Immature natural killer cell (primary cell): ENCODE data around the gene ESRRG. TPM values are rescaled to one million over a fixed set of nuclear protein-coding genes. Genes with fewer than 3 reads are reported as not detected.
"Not testable (repeated sequence)": the region's sequence is repeated elsewhere in the genome, so short reads cannot be mapped to it uniquely, and the experiment has no call there.

ENCODE experiments used
- DNase-seq, 3 donors: peaks; one replicate each; pipeline ENCODE4 v3.0.0; 2022; ENCODE audit warnings: mixed read lengths in 1 of 3
- H3K27ac Mint-ChIP-seq, 6 donors: one replicate each; pipeline ENCODE4 v1.8.0; 2020; ENCODE audit warnings: mixed read lengths in 6 of 6, mild to moderate bottlenecking in 5 of 6, inconsistent platforms in 4 of 6, moderate library complexity in 3 of 6
- H3K27me3 Mint-ChIP-seq, 3 donors: one replicate each; pipeline ENCODE4 v1.8.0; 2020 to 2021; ENCODE audit warnings: low read depth in 3 of 3, mild to moderate bottlenecking in 3 of 3, mixed read lengths in 3 of 3, moderate library complexity in 3 of 3, inconsistent platforms in 1 of 3
- H3K36me3 Mint-ChIP-seq, 3 donors: one replicate each; pipeline ENCODE4 v1.8.0; 2020; ENCODE audit warnings: mixed read lengths in 3 of 3, inconsistent platforms in 2 of 3, mild to moderate bottlenecking in 2 of 3
- H3K4me1 Mint-ChIP-seq, 2 donors: one replicate each; pipeline ENCODE4 v1.8.0; 2020; ENCODE audit warnings: inconsistent platforms in 2 of 2, mild to moderate bottlenecking in 2 of 2, mixed read lengths in 2 of 2, moderate library complexity in 1 of 2
- H3K4me3 Mint-ChIP-seq, 5 donors: one replicate each; pipeline ENCODE4 v1.8.0; 2020; ENCODE audit warnings: mild to moderate bottlenecking in 5 of 5, mixed read lengths in 5 of 5, inconsistent platforms in 3 of 5, moderate library complexity in 3 of 5
- H3K9me3 Mint-ChIP-seq, 6 donors: one replicate each; pipeline ENCODE4 v1.8.0; 2020; ENCODE audit warnings: mild to moderate bottlenecking in 6 of 6, mixed read lengths in 6 of 6, inconsistent platforms in 4 of 6, moderate library complexity in 3 of 6
- polyA plus RNA-seq, 3 donors: library from polyadenylated mRNA; unstranded; fragments of 300-500 nt; fragmentation: Illumina TruSeq; gene quantifications; one replicate each; pipeline ENCODE4 v1.2.3, GENCODE V29; 2021

The ESRRG gene
- polyA plus RNA-seq, 3 donors from 2014 or later: not detected

DNA sequence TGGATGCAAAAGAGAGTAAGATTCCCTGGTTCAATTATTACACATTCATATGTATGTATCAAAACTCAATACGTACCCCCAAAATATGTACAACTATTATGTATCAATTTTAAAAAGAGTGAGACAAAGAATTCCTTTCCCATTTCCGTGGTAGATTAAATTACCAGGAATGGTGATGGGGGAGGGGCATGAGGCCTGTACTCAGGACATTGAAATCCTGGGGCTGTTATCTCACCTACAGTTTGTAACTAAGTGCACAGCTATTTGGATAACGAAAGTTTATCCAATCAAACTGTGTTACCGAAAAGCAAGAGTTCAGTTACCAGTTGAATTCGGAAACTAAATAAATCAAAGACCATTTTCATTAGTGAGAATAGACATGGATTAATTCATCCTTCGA, 8.3 kb upstream of the ESRRG start:
- no peaks in the 10 kb centered on the region for H3K4me1 Mint-ChIP-seq
- H3K36me3 Mint-ChIP-seq: no peaks in the 10 kb centered on the region
- peaks cover 0 to 5% (median 0%) of the 10 kb centered on the region in 3 donors for H3K27me3 Mint-ChIP-seq
- DNase-seq: no peak
- no peak overlapping the region for H3K4me3 Mint-ChIP-seq
- peaks cover 4 to 22% (median 12%) of the 10 kb centered on the region in 6 donors for H3K9me3 Mint-ChIP-seq
- no peak overlapping the region for H3K27ac Mint-ChIP-seq

DNA sequence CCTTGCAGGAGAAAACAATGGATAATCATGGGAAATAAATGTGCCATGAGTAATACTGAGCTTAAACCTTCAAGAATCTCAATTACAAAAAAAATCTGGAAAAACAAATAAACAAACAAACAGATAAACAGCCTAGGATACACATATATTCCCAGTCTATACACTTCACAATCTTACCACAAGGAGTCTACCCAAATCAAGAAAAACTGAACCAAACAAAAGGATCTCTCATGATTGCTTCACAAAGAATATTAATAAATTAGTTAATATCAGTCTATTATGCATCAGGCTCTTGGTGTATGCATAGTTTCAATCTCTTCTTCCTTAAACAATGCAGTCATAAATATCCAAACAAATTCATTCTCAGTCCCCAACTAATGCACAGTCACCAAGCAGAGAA, 3.2 kb upstream of the ESRRG start:
- no peaks in the 10 kb centered on the region for H3K36me3 Mint-ChIP-seq
- peaks cover 0 to 9% (median 2%) of the 10 kb centered on the region in 3 donors for H3K27me3 Mint-ChIP-seq
- H3K9me3 Mint-ChIP-seq: peaks cover 0 to 21% (median 7%) of the 10 kb centered on the region in 6 donors
- H3K4me3 Mint-ChIP-seq: no peak overlapping the region
- no peak overlapping the region for H3K27ac Mint-ChIP-seq
- DNase-seq: no peak
- no peaks in the 10 kb centered on the region for H3K4me1 Mint-ChIP-seq

DNA sequence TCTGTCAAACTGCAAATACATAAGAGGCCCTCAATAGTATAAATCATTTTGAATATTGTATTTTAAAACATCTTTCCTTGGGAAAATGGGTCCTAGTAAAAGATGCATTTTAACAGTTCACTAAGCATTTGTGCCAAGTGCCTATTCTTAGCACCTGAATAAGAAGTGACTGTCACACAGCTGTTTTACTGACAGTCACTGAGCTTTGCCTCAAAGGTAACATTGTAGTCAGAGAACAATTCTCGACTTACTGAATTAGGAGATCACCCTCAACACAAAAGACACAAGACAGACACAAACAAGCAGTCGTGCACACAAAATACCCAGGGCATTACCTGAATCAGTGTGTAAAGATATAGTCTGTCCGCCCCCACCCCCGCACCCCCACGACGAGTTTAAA, 408 bp downstream of the ESRRG start:
- no peak for DNase-seq
- Mint-ChIP-seq H3K4me3 (no peak overlapping the region), H3K27me3 (peaks cover 0 to 9% (median 2%) of the 10 kb centered on the region in 3 donors), H3K4me1 (no peaks in the 10 kb centered on the region), H3K36me3 (no peaks in the 10 kb centered on the region), H3K27ac (no peak overlapping the region), H3K9me3 (peaks cover 0 to 12% (median 4%) of the 10 kb centered on the region in 6 donors)

DNA sequence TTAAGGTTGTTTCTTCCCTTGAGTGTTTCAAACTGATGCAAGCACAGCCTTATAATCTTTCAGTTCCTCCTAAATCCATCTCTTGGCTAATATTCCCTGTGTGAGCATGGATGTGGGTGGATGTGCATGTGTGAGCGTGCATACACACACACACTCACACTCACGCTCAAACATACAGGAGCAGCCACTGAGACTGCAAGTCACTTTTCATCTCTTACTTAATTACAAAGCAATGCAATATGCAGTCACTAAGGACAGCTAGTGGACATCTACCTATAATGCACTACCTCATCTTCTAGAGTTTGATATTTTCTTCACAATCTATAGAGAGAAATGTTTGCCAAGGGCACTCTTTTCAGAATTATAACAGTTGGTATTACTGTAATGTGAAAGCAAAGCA, 1.4 kb downstream of the ESRRG start:
- DNase-seq: no peak
- Mint-ChIP-seq H3K36me3 (no peaks in the 10 kb centered on the region), H3K27ac (no peak overlapping the region), H3K4me1 (no peaks in the 10 kb centered on the region), H3K4me3 (no peak overlapping the region), H3K9me3 (peaks cover 0 to 12% (median 4%) of the 10 kb centered on the region in 6 donors), H3K27me3 (peaks cover 0 to 6% (median 2%) of the 10 kb centered on the region in 3 donors)

DNA sequence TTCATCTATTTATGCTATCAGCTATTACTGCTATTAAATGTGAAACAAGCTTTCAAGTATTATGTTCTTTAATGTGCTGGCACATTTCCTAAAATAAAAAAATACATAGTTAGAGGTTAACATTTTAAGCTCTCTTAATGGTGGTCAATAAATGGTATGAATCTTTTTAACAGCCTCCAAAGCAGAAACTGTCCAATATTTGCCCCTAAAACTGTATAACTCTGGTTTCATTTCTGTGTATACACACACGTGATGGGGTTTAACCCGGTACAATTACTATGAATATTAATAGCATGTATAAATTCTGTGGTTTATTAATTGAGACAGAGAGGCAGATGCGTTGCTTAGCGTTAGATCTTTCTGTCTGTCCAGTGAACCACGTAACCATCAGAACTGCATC, 2.2 kb downstream of the ESRRG start:
- peaks cover 0 to 6% (median 2%) of the 10 kb centered on the region in 3 donors for H3K27me3 Mint-ChIP-seq
- peaks cover 0 to 7% (median 4%) of the 10 kb centered on the region in 6 donors for H3K9me3 Mint-ChIP-seq
- no peak overlapping the region for H3K27ac Mint-ChIP-seq
- no peaks in the 10 kb centered on the region for H3K4me1 Mint-ChIP-seq
- H3K4me3 Mint-ChIP-seq: no peak overlapping the region
- no peak for DNase-seq
- no peaks in the 10 kb centered on the region for H3K36me3 Mint-ChIP-seq

DNA sequence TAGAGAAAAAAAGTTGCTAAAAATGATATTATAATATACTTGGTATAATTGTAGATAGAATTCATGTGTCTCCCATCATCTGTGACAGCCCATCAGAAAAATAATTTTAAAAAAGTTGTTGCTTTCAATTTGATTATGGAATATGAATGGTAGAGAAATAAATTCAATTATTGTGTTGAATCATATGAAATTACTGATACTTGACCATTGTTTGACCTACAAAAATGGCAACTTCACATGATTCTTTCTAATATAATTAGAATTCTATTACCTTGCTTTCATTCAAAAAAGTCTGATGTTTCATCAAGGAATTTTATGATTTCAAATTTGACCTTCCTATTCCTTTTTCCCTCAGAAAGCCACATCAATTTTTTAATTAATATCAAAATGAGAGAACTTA, 11.5 kb downstream of the ESRRG start:
- H3K27ac Mint-ChIP-seq: no peak overlapping the region

DNA sequence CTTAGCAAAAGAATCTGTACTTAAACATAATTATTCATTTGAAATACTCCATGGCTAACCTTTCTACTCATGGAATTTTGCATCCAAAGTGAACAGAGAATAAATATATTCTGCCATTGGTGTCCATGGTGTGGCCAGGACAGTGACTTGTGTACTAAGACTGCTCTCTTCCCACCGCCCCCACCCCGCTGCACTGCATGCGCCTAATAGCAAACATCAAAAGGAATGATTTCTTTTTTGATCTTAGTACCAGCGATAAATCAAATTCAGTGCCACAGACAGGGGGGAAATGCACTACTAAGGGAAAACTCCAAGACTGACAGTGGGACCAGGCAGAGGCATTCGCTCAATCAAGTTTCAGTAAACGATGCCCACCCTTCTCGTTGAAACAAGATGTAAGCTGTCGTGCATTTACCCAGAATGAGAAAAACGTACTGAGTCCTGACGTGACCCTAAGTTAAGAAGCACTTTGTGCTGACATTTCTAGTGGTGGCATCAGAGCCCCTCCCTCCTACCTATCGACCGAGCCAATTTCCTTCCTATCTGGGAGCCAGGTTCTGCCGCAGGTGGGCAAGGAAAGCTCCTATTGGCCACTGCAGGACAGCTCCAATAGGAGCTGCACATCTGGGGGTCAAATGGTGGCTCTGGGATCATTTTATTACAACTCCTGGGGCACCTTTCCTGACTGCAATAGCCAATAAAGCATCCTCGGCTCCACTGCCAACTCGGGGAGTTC, 12.5 kb downstream of the ESRRG start:
- DNase-seq: no peak
- H3K9me3 Mint-ChIP-seq: peaks cover 2 to 21% (median 9%) of the 10 kb centered on the region in 6 donors
- H3K27ac Mint-ChIP-seq: no peak overlapping the region
- no peaks in the 10 kb centered on the region for H3K36me3 Mint-ChIP-seq
- no peaks in the 10 kb centered on the region for H3K4me1 Mint-ChIP-seq
- H3K27me3 Mint-ChIP-seq: no peaks in the 10 kb centered on the region
- H3K4me3 Mint-ChIP-seq: no peak overlapping the region

More for the DNA sequence above, 11.5 kb downstream of the ESRRG start:
- Mint-ChIP-seq H3K27me3 (no peaks in the 10 kb centered on the region), H3K36me3 (no peaks in the 10 kb centered on the region), H3K4me3 (no peak overlapping the region), H3K4me1 (no peaks in the 10 kb centered on the region), H3K9me3 (peaks cover 2 to 16% (median 8%) of the 10 kb centered on the region in 6 donors)
- no peak for DNase-seq

DNA sequence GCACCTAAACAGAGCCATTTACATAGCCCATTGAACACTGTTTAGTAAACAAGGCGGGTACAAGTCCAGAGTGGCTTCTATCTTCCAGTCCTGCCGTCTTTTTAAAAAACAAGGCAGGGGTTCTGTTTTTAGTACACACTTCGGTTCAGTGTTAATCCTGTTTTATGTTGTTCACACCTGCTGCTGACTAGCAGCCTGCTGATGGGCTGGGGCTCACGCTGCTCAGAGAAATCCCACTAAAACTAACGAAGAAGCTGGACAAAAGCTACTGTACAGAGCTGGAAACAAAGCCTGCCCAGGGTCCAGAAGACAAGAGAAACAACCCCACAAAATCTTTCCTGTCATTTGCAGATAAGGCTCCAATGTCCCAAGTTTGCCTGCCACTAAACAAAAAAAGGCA, 13.2 kb downstream of the ESRRG start:
- no peak overlapping the region for H3K27ac Mint-ChIP-seq
- no peaks in the 10 kb centered on the region for H3K4me1 Mint-ChIP-seq
- peaks cover 2 to 23% (median 9%) of the 10 kb centered on the region in 6 donors for H3K9me3 Mint-ChIP-seq
- H3K27me3 Mint-ChIP-seq: no peaks in the 10 kb centered on the region
- no peak overlapping the region for H3K4me3 Mint-ChIP-seq
- H3K36me3 Mint-ChIP-seq: no peaks in the 10 kb centered on the region
- DNase-seq: no peak

DNA sequence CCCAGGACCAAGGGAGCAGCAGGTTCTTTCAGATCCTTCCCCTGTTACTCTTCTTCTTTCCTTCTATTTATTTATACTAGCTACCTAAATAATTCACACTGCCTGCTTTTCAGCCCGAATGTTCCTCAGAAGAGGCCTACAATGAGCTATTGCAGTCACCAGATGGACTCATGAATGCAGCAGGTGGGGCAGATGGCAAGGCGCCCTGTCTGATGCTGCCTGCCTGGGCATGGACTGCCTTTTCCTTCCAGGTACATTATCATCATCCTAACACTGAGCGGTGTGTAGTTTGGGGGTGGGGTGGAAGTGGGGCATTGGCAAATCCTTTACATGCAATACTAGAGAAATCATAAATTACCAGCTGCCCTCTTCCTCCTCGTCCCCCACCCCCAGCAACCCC, 17.6 kb downstream of the ESRRG start:
- DNase-seq: no peak
- H3K4me1 Mint-ChIP-seq: no peaks in the 10 kb centered on the region
- no peak overlapping the region for H3K4me3 Mint-ChIP-seq
- no peak overlapping the region for H3K27ac Mint-ChIP-seq
- H3K9me3 Mint-ChIP-seq: peaks cover 2 to 24% (median 12%) of the 10 kb centered on the region in 6 donors
- H3K27me3 Mint-ChIP-seq: peaks cover 0 to 2% (median 0%) of the 10 kb centered on the region in 3 donors
- H3K36me3 Mint-ChIP-seq: no peaks in the 10 kb centered on the region

DNA sequence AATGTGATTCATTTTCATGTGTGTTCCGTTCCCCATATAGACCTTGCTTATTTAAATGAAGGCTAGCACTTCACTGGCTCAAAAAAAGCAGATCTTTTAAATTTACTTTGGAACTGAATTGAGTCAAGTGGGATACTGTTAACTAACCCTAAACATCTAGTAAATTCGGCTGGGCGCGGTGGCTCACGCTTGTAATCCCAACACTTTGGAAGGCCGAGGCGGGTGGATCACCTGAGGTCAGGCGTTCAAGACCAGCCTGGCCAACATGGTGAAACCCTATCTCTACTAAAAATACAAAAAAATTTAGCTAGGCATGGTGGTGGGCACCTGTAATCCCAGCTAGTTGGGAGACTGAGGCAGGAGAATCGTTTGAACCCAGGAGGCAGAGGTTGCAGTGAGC, 19.2 kb downstream of the ESRRG start:
- peaks cover 2 to 26% (median 15%) of the 10 kb centered on the region in 6 donors for H3K9me3 Mint-ChIP-seq
- not testable (repeated sequence) for H3K36me3 Mint-ChIP-seq, DNase-seq, H3K27ac Mint-ChIP-seq, H3K4me1 Mint-ChIP-seq, H3K4me3 Mint-ChIP-seq, H3K27me3 Mint-ChIP-seq

DNA sequence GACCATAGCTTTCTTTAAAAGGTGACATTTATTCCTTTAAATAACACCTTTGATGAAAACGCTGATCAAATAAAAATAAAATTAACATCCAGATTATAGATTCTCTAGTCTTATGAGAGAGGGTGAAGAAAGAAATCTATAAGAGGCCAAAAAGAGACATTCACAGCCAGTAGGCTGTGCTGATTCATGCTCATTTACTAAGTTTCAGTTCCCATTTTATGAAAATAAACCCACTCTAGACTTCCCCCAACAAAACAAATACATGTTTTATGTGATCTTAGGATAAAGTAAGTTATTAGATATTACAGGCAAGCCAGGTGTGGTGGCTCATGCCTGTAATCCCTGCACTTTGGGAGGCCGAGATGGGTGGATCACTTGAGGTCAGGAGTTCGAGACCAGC, 21.1 kb downstream of the ESRRG start:
- Mint-ChIP-seq H3K27ac (no peak overlapping the region), H3K36me3 (no peaks in the 10 kb centered on the region), H3K4me1 (no peaks in the 10 kb centered on the region), H3K4me3 (no peak overlapping the region), H3K27me3 (peaks cover 0 to 4% (median 0%) of the 10 kb centered on the region in 3 donors), H3K9me3 (peaks cover 0 to 35% (median 23%) of the 10 kb centered on the region in 6 donors)
- no peak for DNase-seq

DNA sequence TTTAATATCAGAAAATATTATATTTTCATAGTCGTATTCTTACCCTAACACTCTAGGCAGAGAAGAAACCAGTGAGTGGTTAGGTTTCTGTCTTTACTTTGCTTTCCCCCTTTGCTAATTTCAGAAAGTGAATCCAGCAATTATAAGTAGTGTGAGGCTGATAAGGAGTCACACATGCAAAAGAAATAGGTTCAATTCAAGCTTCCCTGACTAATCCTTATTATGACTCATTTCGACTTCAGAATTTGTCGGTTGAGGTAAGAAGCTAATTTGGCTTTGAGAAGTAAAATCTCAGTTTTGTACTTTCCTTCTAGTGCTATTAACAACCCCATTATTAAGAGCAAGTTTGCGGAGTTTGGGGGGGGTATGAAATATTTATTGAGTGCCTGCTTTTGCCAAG, 22.4 kb downstream of the ESRRG start:
- no peaks in the 10 kb centered on the region for H3K36me3 Mint-ChIP-seq
- H3K4me1 Mint-ChIP-seq: no peaks in the 10 kb centered on the region
- peaks cover 0 to 36% (median 20%) of the 10 kb centered on the region in 6 donors for H3K9me3 Mint-ChIP-seq
- H3K27me3 Mint-ChIP-seq: peaks cover 0 to 4% (median 0%) of the 10 kb centered on the region in 3 donors
- no peak for DNase-seq
- H3K4me3 Mint-ChIP-seq: no peak overlapping the region
- no peak overlapping the region for H3K27ac Mint-ChIP-seq

DNA sequence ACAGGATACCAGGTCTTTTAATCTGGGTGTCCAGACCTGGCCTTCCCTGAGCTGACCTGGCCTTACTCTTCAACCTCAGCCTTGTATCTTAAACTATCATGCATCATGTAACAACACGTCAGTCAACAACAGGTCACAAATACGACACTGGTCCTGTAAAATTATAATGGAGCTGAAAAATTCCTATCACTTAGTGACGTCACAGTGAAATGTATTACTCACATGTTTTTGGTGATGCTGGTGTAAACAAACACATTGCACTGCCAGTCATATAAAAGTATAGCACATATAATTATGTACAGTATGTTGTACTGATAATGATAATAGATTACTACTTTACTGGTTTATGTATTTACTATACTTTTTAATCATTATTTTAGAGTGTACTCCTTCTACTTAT, 31.5 kb downstream of the ESRRG start:
- Mint-ChIP-seq H3K27me3 (no peaks in the 10 kb centered on the region), H3K36me3 (no peaks in the 10 kb centered on the region), H3K9me3 (peaks cover 1 to 28% (median 10%) of the 10 kb centered on the region in 6 donors), H3K4me1 (no peaks in the 10 kb centered on the region), H3K27ac (no peak overlapping the region), H3K4me3 (no peak overlapping the region)
- no peak for DNase-seq

DNA sequence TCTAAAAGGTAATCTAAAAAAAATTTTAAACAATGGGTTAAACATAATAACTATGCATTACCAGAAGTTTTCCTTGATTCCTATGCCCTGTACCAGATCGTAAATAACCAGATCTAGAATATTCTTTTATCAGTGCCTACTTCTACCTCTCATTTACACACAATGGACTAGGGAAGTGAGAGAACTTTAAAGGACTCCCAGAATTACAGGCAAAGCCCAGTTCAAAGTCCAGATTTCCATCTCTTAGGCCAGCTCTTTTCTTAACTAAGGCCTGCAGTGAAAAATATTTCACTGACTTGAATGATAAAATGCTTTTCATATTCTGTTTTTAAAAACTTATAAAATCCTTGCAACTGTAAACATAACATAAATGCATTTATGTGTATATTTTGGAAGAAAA, 32.6 kb downstream of the ESRRG start:
- Mint-ChIP-seq H3K4me3 (no peak overlapping the region), H3K9me3 (peaks cover 1 to 29% (median 12%) of the 10 kb centered on the region in 6 donors), H3K27me3 (no peaks in the 10 kb centered on the region), H3K27ac (no peak overlapping the region), H3K36me3 (no peaks in the 10 kb centered on the region), H3K4me1 (no peaks in the 10 kb centered on the region)
- no peak for DNase-seq

DNA sequence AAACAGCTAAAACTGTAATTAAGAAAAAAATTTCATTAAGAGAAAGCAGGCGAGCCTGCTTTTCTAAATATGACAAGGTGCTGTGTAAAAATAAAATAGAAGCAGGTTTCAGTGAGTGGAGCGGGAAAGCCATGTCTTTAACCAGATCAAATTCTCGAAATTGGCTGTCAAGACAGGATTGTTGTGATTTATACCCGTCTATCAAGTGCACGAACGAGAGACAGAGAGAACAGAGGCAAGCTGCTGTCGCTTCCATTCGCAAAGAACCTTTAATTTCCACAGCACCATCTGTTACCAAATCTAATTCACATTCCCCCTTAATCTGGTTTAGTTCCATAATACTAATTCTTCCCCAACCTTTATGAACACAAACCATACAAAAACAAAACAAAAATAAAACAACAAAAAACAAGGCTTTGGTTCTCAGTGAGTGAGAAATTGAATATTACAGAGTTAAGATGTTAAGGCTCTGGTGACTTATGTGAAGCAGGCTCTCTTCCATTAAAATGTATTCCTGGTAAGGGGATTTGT, 35.0 kb downstream of the ESRRG start:
- H3K36me3 Mint-ChIP-seq: no peaks in the 10 kb centered on the region

More for the DNA sequence above, 35.0 kb downstream of the ESRRG start:
- H3K9me3 Mint-ChIP-seq: peaks cover 0 to 34% (median 11%) of the 10 kb centered on the region in 6 donors
- no peak overlapping the region for H3K4me3 Mint-ChIP-seq
- H3K4me1 Mint-ChIP-seq: no peaks in the 10 kb centered on the region
- no peaks in the 10 kb centered on the region for H3K27me3 Mint-ChIP-seq
- no peak overlapping the region for H3K27ac Mint-ChIP-seq
- no peak for DNase-seq
